Urinary bladder (tissue), 4 donors: ENCODE measurements around the gene SEMA3B. TPM values are rescaled to one million over a fixed set of nuclear protein-coding genes. Genes with fewer than 3 reads are reported as not detected.

Experiments
- DNase-seq: peaks from one replicate; pipeline ENCODE4 v3.0.0-alpha.2; 2015; ENCODE audit errors: extremely low spot score
- H3K27ac ChIP-seq: one replicate; pipeline ENCODE4 v1.5.1; 2013; ENCODE audit warnings: low read depth, mild to moderate bottlenecking, moderate library complexity
- H3K36me3 ChIP-seq: one replicate; pipeline ENCODE4 v1.6.1; 2013; ENCODE audit warnings: mild to moderate bottlenecking, moderate library complexity; ENCODE audit not compliant: insufficient read depth
- H3K4me1 ChIP-seq: one replicate; pipeline ENCODE4 v1.6.1; 2013; ENCODE audit warnings: mild to moderate bottlenecking, moderate library complexity; ENCODE audit not compliant: insufficient read depth
- H3K4me3 ChIP-seq: one replicate; pipeline ENCODE4 v1.5.1; 2013; ENCODE audit warnings: low read depth, low read length
- WGBS: extraction: QIAGEN DNeasy Blood & Tissue Kit; methylation state at CpG from one replicate; pipeline ENCODE4 v1.1.7; 2013; 5-methylcytosine and 5-hydroxymethylcytosine counted together
- polyA plus RNA-seq: library from polyadenylated mRNA; stranded (reverse); fragments of 200-250 nt; gene quantifications from one replicate; pipeline ENCODE4 v1.2.3, GENCODE V29; 2013
- total RNA-seq: library from RNA; depleted of rRNA; stranded (reverse); fragments of >200 nt; gene quantifications from one replicate; pipeline ENCODE4 v1.2.3, GENCODE V29; 2014
- donor health status: healthy with polysubstance abuse.
- donor health status: healthy.

Gene SEMA3B
- total and polyA plus RNA-seq, 2 donors = 35.5 to 63.4 TPM

DNA sequence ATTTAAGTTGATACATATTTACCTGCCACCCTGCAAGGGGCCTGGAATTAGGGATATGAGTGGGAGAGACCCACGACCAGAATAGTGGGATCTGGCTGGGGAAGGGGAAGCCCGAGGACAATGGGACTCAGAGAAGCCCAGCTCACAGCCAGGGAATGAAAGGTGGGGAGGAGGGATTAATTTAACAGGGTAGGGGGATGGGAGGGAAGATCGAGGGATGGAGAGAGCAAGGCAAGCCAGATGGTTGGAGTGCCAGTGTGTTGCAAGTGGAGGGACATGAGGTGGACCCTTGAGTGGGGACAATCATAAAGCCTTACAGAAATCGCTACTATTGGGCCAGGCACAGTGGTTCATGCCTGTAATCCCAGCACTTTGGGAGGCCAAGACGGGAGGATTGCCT, 37.4 kb upstream of the SEMA3B start:
- Histone ChIP-seq H3K4me3 (no peak overlapping the region), H3K36me3 (no peaks in the 10 kb centered on the region), H3K27ac (no peak overlapping the region), H3K4me1 (no peaks in the 10 kb centered on the region)
- 62% methylated on average over 5 of the region's 5 CpGs for WGBS
- DNase-seq = no peak

GRCh38 chr3:50232303-50232702, 36.6 kb upstream of the SEMA3B start:
- no peaks in the 10 kb centered on the region for H3K36me3 ChIP-seq
- no peaks in the 10 kb centered on the region for H3K4me1 ChIP-seq
- no peak overlapping the region for H3K27ac ChIP-seq
- H3K4me3 ChIP-seq = no peak overlapping the region
- no peak for DNase-seq
- WGBS = 67% methylated on average over 3 of the region's 3 CpGs

- Histone ChIP-seq H3K36me3 (no peaks in the 10 kb centered on the region), H3K4me3 (no peak overlapping the region), H3K4me1 (no peaks in the 10 kb centered on the region), H3K27ac (no peak overlapping the region)
- no peak for DNase-seq
- 90% methylated on average over 4 of the region's 4 CpGs for WGBS
Observed at GRCh38 chr3:50233176-50233575, 35.8 kb upstream of the SEMA3B start.

DNA sequence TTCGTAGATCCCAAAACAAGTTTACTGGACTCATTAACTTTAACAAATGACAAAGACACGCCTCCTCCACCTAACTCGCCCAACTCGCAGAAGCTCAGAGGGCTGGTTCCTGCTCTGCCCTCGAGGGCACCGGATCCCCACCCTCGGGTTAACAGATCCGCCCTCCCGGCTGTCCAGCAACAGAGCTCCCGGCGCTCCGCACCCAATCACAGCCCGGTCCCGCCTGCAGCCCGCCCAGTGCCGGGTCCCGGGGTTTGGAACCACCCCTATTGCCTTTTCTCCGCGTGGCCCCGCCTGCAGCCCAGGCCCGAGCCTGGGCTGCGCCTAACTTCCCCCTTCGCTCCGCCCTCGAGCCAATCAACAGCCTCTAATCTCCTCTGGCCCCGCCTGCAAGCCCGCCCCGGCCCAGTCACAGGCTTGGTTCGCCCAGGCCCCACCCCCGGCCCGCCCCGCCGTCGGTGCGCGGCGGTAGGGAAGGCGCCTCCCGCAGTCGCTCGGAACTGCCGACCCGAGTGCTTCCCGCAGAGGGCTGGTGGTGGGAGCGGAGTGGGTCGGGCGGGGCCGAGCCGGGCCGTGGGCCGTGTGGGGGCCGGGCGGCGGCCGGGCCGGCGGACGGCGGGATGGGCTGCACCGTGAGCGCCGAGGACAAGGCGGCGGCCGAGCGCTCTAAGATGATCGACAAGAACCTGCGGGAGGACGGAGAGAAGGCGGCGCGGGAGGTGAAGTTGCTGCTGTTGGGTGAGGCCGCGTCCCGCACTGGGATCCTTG, 33.0 kb upstream of the SEMA3B start, which contains the start of gene GNAI2:
TSS of gene GNAI2 (plus strand) at position 489 of the 768 bp plus-strand sequence. CDS start at position 621, 132 bp downstream.
- peak within 1 kb of the TSS; percentile 98 for H3K27ac ChIP-seq
- WGBS = under 1% methylated on average over 75 of the region's 75 CpGs
- peak; percentile 96 for DNase-seq
- H3K4me3 ChIP-seq = peak within 1 kb of the TSS; percentile 86
- H3K36me3 ChIP-seq = no peaks in the 10 kb centered on the region
- H3K4me1 ChIP-seq = no peaks in the 10 kb centered on the region

DNA sequence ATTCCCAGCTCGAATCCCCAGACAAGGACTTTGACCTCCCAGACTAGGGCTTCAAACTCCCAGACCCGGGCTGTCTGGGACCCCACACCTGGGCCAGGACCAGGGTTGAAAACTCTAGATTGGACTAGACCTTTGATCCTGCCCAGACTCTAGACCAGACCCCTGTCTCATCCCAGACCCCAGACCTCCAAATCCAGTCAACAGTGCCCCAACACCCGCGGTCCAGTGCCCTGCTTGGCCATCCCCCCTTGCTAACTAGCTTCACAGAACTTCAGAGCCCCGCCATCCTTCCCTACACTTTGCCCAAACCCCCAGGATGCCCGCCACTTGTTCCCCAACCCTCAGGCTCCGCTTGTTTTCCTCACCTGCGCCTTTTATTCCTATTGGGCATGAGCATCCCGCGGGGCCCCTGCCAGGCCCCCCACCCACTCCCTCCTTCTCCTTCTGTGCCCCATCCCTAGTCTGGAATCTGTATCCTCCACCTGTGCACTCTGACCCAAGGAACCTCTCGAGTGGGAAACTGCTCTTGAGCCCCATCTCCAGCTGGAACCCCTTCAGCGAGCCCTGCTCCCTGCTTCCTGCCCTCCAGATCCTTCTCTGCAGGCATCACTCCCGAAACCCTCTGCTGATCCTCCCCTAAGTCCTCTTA, 32.3 kb upstream of the SEMA3B start:
- no peak for DNase-seq
- Histone ChIP-seq H3K4me3 (peak overlapping the region; percentile 86), H3K36me3 (no peaks in the 10 kb centered on the region), H3K4me1 (no peaks in the 10 kb centered on the region), H3K27ac (peak overlapping the region; percentile 98)
- 1% methylated on average over 13 of the region's 13 CpGs for WGBS

- Histone ChIP-seq H3K36me3 (no peaks in the 10 kb centered on the region), H3K4me1 (no peaks in the 10 kb centered on the region), H3K4me3 (peak overlapping the region; percentile 86), H3K27ac (peak overlapping the region; percentile 89)
- WGBS = 2% methylated on average over 7 of the region's 7 CpGs
- no peak for DNase-seq
Observed at GRCh38 chr3:50237133-50237651, 31.8 kb upstream of the SEMA3B start.

DNA sequence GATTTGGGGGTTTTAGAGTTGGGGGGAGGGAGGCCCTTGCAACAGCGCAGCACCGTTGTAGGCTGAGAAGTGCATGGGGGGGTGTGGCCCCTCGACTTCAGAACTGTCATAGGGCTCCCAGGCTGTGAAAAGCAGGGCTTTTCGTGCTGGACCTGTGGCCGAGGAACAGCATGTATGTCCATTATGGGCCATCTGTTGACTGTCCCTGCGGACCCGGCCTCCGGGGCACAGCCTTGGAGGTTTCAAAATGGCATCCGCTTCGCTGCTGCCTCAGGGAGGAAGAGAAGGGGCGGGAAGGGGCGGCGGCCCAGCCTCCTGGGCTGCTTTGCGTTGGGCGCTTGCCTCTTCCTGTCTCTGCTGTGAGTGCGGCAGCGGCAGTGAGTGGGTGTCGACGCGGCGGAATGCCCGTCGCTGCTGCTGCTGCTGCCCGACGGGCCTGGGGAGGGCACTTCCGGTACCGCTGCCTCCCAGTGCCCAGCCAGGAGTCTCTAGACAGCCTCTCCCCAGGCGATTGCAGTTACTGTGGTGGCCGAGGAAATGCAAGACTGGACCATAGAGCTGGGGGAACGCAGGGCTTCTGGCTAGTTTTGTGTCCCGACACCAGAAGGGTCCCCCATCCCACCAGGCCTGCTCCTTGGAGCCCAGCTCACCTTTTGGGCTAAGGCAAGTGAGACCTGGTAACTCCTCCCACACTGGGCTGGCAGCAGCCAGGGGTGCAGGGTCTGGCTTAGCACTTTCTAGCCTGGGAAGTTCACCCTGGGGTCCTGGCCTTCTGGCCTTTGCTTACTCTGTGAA, 31.0 kb upstream of the SEMA3B start:
- Histone ChIP-seq H3K4me1 (no peaks in the 10 kb centered on the region), H3K4me3 (peak overlapping the region; percentile 86), H3K36me3 (no peaks in the 10 kb centered on the region), H3K27ac (peak overlapping the region; percentile 89)
- no peak for DNase-seq
- under 1% methylated on average over 31 of the region's 31 CpGs for WGBS

- Histone ChIP-seq H3K27ac (peak overlapping the region; percentile 89), H3K4me3 (peak overlapping the region; percentile 86), H3K4me1 (no peaks in the 10 kb centered on the region), H3K36me3 (no peaks in the 10 kb centered on the region)
- WGBS = 35% methylated on average over 7 of the region's 7 CpGs
- DNase-seq = no peak
Observed at GRCh38 chr3:50238549-50239026, 30.4 kb upstream of the SEMA3B start.

GRCh38 chr3:50239649-50240048, 29.3 kb upstream of the SEMA3B start:
- no peak overlapping the region for H3K27ac ChIP-seq
- H3K36me3 ChIP-seq = no peaks in the 10 kb centered on the region
- 75% methylated on average over 4 of the region's 4 CpGs for WGBS
- no peaks in the 10 kb centered on the region for H3K4me1 ChIP-seq
- no peak for DNase-seq
- H3K4me3 ChIP-seq = no peak overlapping the region

GRCh38 chr3:50241163-50241562, 27.8 kb upstream of the SEMA3B start:
- Histone ChIP-seq H3K27ac (no peak overlapping the region), H3K36me3 (no peaks in the 10 kb centered on the region), H3K4me3 (no peak overlapping the region), H3K4me1 (no peaks in the 10 kb centered on the region)
- 63% methylated on average over 4 of the region's 4 CpGs for WGBS
- DNase-seq = no peak

GRCh38 chr3:50241713-50242380, 27.1 kb upstream of the SEMA3B start:
- Histone ChIP-seq H3K4me1 (no peaks in the 10 kb centered on the region), H3K36me3 (no peaks in the 10 kb centered on the region), H3K27ac (no peak overlapping the region), H3K4me3 (no peak overlapping the region)
- WGBS = 64% methylated on average over 7 of the region's 7 CpGs
- no peak for DNase-seq

DNA sequence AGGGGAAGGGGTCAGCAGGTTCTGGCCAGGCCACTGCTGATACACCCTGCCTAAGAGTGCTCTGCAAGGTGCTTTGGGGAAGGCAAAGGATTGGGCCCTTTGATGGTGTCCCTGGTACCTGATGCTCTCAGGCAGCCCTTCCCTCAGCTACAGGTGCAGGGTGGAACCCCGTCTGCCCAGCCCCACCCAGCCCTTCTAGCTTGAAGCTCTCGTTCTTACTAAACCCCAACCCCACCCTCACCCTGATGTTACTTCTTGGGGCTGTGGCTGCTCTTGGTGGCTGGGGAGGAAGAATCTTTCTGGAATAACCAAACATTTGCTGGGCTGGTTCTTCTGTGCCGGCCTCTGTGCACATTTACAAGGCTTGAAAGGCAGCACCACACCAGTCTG, 26.6 kb upstream of the SEMA3B start:
- no peaks in the 10 kb centered on the region for H3K4me1 ChIP-seq
- H3K27ac ChIP-seq = no peak overlapping the region
- WGBS = 49% methylated on average over 3 of the region's 3 CpGs
- H3K36me3 ChIP-seq = no peaks in the 10 kb centered on the region
- no peak for DNase-seq
- H3K4me3 ChIP-seq = no peak overlapping the region
